Measurements from ENCODE around the gene MTMR11.
A peak's percentile ranks its signal among the peaks of the same experiment; 100 is the strongest.
"Not testable (repeated sequence)": the region's sequence is repeated elsewhere in the genome, so short reads cannot be mapped to it uniquely, and the experiment has no call there.

MTMR11 gene

DNA sequence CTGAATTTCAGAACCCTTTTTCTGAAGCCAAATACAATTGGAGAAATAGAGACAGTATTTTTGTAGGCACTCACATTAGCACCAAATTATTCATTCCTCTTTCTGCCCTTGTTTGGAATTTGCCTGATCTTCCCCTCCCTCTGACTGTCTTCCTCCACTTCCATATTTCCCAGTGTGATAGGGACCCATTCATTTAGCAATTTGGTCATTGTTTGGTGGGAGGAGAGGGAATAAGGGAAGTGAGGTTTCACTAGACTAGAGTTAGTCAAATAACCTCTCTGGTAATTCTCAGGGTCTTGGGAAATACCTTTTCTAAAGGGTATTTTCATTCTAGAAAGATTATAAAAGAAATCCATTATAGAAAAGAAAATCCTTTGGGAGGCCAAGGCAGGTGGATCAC lies 31.0 kb upstream of the MTMR11 start:
- no peak for DNase-seq (ENCODE audit: low read depth)
- TF ChIP-seq, protein P1, sequence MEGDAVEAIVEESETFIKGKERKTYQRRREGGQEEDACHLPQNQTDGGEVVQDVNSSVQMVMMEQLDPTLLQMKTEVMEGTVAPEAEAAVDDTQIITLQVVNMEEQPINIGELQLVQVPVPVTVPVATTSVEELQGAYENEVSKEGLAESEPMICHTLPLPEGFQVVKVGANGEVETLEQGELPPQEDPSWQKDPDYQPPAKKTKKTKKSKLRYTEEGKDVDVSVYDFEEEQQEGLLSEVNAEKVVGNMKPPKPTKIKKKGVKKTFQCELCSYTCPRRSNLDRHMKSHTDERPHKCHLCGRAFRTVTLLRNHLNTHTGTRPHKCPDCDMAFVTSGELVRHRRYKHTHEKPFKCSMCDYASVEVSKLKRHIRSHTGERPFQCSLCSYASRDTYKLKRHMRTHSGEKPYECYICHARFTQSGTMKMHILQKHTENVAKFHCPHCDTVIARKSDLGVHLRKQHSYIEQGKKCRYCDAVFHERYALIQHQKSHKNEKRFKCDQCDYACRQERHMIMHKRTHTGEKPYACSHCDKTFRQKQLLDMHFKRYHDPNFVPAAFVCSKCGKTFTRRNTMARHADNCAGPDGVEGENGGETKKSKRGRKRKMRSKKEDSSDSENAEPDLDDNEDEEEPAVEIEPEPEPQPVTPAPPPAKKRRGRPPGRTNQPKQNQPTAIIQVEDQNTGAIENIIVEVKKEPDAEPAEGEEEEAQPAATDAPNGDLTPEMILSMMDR (IDR thresholded peaks at IDR 0.05; ENCODE audit: insufficient read depth, low read depth, low read length, missing control alignments): no peak
- no peak overlapping the region for H3K4me3 ChIP-seq (ENCODE audit: low read length)

DNA sequence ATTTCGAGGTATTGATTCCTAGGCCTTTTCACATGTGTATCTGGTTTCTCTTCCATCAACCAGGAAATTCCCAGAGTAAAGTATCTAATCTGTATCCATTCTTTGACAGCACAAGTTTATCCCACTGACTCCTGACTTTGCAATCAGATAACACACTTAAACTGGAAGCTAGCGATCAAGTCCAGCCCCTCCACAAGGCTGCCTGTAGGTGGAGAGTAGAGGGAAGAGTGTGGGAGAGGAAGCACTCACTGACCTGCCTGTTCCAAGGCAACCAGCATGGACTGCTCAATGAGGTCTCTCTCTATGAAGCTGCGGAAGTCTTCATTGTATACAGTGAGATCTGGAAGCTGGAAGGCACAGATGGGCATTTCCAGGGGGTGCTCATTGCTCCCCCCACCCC lies 30.4 kb upstream of the MTMR11 start:
- TF ChIP-seq, protein P1 (IDR thresholded peaks at IDR 0.05; ENCODE audit: insufficient read depth, low read depth, low read length, missing control alignments): no peak
- no peak overlapping the region for H3K4me3 ChIP-seq (ENCODE audit: low read length)
- DNase-seq (ENCODE audit: low read depth): no peak

DNA sequence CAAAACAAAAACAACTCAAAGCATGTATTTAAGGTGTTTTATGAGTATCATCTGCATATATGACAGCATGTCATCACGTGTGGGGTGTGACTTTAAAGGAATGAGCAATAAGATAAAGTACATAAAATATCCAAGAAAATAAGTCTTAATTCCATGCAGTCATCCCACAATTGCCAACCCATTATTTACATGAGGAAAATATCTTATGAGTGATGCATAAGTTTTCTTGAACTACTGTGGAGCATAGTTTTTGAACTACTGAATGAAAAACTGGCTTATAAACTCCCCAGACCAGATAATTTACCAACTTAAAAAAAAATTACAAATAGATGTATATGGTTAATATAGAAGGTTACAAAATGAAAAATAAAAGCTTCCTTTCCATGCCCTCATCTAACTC lies 29.7 kb upstream of the MTMR11 start:
- DNase-seq (ENCODE audit: low read depth): no peak
- no peak overlapping the region for H3K4me3 ChIP-seq (ENCODE audit: low read length)
- TF ChIP-seq, protein P1 (IDR thresholded peaks at IDR 0.05; ENCODE audit: insufficient read depth, low read depth, low read length, missing control alignments): no peak

DNA sequence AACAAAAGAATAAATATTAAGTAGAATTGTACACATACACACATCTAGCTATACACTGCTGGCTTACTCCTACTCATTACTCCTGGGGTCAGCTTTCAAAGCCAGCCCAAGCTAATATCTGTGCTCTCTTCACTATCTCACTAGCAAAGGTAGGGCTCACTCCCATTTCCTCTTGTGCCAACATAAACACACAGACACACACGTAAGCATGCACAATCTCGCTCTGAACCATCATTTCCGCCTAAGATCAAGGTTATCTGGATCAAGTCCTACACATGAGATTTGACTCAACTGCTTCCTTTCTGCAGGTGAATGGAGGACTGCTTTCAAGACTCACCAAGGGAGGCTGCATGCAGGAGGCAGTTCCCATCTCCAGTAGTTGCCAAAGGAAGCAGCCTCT lies 28.8 kb upstream of the MTMR11 start:
- TF ChIP-seq, protein P1 (IDR thresholded peaks at IDR 0.05; ENCODE audit: insufficient read depth, low read depth, low read length, missing control alignments): no peak
- peak; percentile 55 for DNase-seq (ENCODE audit: low read depth)
- H3K4me3 ChIP-seq (ENCODE audit: low read length): no peak overlapping the region

DNA sequence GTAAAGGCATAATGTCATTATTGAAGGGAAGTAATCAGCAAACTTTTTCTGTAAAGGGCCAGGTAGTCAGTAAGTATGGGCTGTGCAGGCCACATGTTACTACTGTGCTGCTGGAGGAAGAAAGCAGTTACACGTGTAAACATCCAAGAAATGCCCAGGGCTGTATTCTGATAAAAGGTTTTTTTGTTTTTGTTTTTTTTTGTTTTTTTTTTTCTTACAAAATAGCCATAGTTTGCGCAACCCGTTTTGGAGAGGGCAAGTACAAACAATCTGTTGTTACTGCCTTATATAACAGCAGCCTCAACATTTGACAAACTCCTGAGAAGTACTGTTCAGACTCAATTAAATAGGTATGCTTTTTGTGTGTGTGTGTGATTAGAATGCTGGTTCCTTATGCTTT lies 26.7 kb upstream of the MTMR11 start:
- peak; percentile 61 for DNase-seq (ENCODE audit: low read depth)
- H3K4me3 ChIP-seq (ENCODE audit: low read length): no peak overlapping the region

DNA sequence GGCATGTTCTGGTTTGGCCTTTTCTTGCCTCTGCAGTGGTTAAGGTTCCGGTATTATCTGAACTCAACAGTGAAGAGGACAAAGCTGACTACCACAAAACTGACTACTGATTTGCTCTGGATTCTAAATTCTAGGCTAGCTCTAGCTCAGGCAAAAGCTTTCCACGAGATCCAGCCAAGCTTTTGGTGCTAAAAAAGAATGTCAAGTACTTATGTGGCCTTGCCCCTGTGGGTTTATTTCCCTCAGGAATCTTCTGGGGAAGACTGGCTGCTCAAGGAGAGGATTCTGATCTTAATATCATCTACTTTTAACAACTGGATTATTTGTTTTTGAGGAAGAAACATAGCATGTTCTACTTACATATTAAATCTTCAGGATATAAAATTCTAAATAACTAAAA lies 26.1 kb upstream of the MTMR11 start:
- DNase-seq (ENCODE audit: low read depth): no peak
- TF ChIP-seq, protein P1 (IDR thresholded peaks at IDR 0.05; ENCODE audit: insufficient read depth, low read depth, low read length, missing control alignments): no peak
- H3K4me3 ChIP-seq (ENCODE audit: low read length): no peak overlapping the region

More for the DNA sequence above, 26.7 kb upstream of the MTMR11 start:
- TF ChIP-seq, protein P1 (IDR thresholded peaks at IDR 0.05; ENCODE audit: insufficient read depth, low read depth, low read length, missing control alignments): no peak

DNA sequence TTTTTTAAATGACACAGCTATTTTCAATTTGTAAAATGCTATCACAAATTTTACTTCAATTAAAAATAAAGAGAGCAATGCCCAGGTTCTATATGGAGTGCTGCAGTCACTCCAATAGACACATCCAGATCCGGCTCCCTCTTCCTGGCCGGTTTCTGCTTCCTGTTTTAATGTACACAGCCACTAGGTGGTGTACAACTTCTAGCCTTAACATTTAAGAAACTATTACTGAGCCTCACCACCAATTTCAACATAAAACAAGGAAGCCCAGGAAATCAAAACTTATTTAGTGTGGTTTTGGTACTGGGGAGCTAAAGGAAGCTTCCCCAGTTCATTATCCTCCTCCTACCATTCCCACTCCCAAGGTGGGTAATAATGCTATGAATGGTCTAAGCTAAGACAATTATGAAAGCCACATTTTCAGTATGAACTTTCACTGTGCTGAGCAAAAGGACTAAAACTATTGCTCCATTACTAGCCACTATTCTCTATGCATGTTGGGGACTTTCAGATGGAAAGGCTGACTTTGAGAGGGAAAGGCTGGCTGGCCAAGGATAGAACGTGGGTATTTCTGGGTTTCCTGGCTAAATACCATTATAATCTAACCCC lies 25.5 kb upstream of the MTMR11 start:
- TF ChIP-seq, protein P1 (IDR thresholded peaks at IDR 0.05; ENCODE audit: insufficient read depth, low read depth, low read length, missing control alignments): peak; percentile 73
- H3K4me3 ChIP-seq (ENCODE audit: low read length): no peak overlapping the region
- peak; percentile 82 for DNase-seq (ENCODE audit: low read depth)

DNA sequence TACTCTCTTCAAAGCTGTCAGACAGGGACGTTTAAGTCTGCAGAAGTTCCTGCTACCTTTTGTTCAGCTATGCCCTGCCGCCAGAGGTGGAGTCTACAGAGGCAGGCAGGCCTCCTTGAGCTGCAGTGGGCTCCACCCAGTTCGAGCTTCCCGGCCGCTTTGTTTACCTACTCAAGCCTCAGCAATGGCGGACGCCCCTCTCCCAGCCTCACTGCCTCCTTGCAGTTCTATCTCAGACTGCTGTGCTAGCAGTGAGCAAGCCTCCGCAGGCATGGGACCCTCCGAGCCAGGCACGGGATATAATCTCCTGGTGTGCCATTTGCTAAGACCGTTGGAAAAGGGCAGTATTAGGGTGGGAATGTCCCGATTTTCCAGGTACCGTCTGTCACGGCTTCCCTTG lies 20.9 kb upstream of the MTMR11 start:
- H3K4me3 ChIP-seq (ENCODE audit: low read length); DNase-seq (ENCODE audit: low read depth): not testable (repeated sequence)
